MV-4-11 (cell line): Measurements from ENCODE around the gene GRK6.

Experiments used
- DNase-seq: peaks from one replicate; lab custom pipeline; 2025; lab: John Stamatoyannopoulos, UW

The GRK6 gene

DNA sequence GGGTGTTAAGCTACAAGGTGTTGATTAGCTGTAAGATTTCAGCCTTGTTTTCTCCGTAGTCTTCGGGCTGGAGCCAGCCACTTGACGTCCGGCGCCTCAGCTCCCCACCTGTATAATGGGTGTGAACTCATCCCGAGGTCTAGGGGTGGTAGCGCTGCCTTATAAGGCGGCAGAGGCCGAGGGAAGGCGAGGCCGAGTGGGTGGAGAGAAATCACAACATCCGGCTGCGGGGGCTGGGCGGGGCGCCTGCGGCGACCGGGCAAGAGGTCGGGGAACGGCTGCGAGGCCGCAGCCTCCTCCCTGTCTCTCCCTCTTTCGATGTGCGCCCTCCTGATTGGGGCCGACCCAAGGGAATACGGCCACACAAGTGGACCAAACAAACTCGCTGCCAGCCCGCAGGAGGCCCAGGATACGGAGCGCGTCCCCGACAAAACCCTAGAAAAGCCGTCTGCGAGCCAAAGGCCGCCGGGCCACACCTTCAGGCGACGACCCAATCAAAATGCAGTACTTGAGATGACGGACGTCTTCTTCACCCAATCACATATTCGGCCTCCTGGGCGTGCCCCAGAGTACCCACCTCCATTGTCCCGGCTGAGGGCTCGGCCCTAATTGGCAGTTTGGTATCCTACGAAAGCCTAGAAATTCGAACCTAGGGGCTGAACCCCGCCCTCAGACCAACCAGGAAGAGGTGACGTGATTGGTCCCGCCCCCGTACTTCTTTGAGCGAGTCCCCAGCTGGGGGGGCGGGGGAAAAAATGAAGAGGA is 493 bp upstream of the GRK6 start:
- DNase-seq, result peak; percentile 100

DNA sequence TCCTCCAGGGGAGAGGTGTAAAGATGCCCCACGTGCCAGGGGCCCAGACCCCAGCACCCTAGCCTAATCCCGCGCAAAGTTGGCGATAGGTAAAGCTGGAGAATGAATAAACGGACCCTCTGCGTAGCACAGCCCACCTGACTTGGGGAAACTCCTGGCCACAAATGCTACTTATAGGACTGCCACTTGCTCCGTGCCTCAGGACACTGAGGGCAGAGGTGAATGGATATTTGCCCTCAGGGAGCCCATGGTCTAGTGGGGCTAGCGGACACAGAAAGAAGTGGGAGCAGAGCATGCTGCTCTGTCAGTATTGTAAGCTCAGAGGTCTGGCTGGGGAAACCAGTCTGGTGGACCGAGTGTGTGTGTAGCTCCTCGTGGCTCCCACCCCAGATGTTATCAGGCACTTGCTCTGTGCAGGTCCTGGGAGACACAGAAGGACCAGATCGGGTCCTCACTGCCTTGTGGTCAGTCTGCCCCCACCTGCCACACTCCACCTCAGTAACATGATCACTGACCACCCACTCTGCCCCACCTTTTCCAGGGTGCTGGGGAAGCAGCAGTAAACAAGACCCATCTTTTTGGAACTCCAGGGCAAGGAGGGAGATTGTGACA is 841 bp downstream of the GRK6 start:
- DNase-seq, result no peak

DNA sequence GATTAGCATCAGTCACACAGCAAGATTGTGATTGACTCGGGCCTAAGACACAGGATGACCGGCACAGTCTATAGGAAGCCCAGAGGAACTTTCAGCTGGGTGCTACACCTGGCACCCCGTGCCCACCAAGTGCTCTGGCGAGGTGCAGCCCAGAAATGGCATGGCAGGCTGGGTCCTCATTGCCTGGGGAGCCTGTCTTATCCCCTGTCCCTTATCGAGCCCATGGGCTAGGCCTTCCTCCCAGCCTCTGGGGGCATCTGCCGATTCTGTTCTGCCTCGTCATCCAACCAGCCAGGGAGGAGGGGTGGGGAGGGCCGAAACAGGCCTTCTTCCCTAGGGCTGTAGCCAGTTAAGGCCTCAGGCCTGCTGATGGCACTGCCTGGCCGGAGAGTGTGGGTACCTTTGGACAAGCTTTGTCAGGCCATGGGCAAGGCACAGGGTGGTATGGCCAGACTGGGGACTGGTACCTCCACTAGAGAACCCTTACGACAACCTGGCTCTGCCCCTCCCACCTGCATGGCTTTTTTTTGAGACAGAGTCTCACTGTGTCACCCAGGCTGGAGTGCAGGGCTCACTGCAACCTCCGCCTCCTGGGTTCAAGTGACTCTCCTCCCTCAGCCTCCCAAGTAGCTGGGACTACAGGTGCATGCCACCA is 1.6 kb downstream of the GRK6 start:
- no peak for DNase-seq

DNA sequence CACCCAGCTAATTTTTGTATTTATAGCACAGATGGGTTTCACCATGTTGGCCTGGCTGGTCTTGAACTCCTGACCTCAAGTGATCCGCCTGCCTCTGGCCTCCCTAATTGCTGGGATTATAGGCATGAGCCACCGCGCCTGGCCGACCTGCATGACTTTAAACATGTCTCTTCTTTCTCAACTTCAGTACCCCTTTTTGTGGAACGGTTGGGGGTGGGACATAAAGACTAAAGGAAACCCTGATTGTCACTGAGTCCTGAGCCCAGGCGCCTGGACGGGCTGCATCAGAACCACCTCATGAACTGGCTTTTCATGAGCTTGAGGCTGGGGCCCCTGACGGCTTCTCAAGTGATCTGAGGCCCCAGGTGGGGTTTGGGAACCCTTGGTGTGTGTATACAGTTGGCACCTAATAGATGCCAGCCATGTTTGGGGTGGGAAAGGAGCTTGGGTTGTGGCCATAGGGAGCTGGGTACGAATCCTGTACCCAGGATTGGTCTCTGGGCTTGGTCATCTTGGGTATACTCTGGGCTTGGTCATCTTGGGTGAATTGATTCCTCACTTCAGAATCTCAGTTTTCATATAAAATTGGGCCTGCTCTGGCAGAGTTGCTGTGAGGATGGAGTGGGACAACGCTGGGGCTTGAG is 2.2 kb downstream of the GRK6 start:
- DNase-seq, result peak; percentile 58

DNA sequence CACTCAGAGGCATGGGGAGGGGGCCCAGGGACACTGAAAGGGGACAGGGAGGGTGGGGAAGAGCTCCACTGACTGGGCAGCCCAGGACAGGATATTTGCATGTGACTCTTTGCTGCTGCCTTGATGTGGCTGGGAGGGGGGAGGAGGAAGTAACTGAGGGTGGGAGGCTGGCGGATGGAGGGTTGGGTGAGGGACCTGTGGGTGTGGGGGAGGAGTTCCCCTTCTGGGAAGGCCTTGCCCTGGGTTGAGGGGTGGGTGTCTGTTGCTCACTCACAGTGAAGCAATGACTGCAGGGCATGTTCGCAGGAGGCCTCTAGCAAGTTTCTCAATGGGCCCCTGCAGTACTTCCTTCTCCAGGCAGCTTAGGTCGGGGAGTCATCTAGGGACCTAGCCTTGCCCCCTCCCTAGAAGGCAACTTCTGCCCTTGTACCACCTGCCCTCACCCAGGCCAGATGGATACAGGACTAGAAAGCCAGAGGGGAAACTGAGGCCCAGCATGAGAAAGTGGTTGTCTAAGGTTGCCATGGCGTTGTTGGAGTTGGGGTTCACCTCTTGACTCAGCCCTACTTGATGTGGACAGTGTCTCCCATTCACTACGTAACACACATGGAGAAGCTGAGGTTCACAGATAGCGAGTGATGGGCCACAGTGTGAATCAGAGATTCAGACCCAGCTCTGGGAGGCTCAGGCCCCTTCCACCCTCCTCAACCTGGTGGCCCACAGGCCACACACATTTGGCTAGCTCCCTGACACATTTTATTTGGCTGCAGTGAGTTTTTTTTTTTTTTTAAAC is 3.0 kb downstream of the GRK6 start:
- peak; percentile 97 for DNase-seq

DNA sequence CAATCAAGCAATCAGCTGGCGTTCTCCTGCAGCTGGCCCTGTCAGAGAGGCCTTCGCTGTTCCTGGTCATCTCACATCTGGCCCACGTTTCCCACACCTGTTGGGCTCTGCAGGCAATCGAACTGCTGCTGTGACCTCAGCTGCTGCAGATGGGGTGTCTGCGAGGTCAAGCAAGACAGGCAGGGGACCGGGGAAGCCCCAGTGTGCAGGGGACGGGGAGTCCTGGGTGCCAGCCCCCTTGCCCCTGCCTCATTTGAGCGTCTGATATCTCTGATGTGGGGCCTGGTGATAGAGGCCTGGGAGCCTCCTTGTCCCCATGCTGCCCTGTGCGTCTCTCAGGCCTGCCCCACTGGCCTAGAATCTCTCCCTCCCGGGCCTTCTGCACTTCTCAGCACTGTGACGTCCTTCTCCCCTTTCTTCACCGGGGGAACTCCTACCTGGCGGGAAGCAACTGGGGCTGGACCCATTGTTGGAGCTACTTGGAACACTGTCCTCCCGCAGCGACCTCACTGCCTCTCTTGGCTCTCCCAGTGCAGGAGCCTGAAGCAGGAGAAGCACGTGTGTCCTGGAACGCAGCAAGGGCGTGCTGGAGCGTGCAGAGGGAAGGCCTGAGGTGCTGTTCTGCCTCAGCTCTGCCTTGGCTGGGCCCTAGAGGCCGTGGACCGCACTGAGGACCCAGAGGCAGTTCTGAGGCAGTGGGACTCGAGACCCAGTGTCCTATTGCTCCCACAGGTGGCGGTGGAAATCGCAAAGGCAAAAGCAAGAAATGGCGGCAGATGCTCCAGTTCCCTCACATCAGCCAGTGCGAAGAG is 3.9 kb downstream of the GRK6 start:
- no peak for DNase-seq

DNA sequence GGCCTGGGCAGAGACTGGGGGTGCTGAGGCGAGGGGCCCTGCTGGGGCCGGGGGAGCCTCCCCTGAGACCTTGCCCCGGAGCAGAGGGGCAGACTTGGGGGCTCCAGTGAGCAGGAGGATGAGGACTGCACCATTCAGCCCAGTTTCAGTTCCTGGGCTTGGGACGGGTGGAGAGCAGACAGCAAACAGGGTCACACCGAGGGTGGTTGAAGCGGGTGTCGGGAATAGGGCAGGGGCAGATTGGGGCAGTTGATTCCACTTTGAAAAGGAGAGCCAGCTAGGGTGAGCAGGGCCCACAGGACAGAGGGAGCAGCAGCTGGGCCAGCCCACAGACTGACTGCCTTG is 4.5 kb downstream of the GRK6 start:
- DNase-seq, result peak; percentile 37

DNA sequence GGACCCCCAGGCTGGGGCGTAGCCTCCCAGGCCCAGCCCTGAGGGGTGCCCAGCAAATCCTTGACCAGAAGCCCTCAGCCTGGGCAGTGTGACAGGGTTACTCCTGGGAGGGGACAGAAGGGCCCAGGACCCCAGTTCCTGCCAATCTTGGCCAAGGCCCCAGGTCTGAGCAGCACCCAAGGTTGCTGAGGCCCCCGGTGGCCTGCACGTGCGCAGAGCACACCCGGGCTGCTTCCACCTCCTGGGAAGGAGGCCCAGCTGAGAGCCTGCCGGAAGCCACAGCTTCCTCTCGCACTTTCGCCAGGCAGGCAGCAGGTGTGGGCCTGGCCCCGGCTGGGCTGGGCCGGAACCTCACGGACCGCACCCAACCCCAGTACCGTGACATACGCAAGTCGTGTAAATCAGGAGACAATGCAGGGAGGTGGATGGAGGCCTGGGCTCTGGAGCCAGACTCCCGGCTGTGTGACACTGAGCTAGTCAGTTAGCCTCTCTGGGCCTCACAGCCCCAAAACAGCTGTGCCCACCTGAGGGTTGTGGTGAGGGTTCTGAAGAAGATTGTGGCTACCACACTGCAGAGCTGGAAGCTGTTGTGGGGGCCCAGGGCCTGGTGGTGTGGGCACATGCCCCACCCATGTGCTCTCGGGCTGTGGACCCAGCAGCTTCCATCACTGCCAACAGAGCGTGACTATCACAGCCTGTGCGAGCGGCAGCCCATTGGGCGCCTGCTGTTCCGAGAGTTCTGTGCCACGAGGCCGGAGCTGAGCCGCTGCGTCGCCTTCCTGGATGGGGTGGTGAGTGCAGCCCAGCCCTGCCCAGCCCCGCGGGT is 5.1 kb downstream of the GRK6 start:
- peak; percentile 71 for DNase-seq

DNA sequence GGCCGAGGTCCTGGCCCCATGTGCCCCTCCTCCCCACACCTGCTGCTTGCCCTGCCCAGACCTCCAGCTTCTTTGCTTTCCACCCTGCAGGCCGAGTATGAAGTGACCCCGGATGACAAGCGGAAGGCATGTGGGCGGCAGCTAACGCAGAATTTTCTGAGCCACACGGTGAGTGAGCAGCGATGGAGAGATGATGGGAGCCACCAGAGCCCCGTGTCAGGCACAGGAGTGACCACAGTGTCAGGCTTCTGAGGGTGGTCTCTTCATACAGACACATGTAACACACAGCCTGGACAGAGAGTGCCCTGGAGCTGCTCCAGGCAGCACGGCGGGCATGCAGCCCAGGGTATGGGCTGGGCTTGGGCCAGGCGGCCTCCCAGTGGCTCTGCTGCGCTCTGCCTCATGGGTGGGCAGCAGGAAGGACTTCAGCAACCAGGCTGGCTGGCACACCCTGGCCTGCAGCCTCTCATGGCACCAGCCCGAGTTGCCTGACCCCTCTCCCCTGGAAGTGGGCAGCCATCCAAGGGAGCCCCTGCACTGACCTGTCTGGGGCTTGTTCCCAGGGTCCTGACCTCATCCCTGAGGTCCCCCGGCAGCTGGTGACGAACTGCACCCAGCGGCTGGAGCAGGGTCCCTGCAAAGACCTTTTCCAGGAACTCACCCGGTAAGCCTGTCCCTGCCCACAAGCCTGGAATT is 5.8 kb downstream of the GRK6 start:
- no peak for DNase-seq

DNA sequence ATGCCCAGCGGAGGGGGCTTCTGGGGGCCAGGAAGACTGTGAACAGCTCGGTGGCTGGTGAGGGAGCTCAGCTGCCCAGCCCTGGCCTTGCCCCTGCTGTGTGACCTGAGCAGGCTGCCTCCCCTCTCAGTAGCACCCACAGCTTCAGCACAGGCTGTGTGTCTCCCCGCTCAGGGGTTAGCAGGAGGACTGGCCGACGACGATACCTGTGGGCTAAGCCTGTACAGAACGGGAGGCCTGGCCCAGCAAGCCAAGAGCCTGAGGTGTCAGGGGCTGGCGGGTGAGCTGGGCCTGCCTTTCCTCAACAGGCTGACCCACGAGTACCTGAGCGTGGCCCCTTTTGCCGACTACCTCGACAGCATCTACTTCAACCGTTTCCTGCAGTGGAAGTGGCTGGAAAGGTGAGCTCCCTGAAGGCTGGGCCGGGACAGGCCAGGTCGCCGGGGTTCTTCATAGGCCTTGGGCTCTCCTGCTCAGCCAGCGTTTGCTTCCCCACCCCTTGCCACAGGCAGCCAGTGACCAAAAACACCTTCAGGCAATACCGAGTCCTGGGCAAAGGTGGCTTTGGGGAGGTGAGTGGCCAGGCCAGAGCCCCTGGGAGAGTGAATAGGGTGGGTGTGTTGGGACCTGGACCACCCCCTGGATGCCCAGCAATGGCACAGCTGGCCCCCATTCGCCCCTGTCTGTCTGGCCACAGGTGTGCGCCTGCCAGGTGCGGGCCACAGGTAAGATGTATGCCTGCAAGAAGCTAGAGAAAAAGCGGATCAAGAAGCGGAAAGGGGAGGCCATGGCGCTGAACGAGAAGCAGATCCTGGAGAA is 6.6 kb downstream of the GRK6 start:
- DNase-seq, result no peak

DNA sequence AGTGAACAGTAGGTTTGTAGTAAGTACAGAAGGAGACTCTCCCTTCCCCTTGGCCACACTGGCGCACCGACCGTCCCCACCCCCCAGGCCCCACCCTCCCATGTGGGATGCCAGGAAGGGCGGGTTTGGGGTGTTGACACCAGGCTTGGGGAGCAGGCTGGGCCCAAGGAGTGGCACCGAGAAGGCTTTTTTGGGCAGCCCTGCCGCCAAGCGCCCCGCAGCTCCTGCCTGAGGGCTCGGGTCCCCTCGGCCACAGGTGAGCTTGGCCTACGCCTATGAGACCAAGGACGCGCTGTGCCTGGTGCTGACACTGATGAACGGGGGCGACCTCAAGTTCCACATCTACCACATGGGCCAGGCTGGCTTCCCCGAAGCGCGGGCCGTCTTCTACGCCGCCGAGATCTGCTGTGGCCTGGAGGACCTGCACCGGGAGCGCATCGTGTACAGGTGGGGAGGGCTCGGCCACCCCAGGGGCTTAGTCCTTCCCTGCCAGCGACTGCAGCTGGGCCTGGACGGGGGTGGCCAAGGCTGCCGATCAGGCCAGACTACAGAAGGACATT is 7.3 kb downstream of the GRK6 start:
- no peak for DNase-seq

DNA sequence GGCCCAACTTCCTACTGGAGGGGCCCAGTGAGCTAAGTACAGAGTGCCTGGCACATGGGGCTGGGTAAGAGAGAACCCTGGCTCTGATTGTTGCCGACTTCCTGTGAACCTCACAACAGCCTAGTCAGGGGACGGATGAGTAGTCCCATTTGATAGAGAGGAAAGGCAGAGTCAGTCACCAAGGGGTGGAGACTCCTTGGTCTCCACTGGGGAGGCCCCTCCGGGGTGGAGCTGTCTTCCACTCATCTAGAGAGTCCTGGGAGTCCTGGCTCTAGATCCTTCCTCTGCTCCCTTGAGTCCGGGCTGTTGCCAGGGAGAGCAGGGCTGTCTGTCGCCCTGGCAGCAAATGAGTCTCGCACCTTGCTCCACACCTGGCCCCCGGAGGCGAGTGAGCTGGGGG is 8.0 kb downstream of the GRK6 start:
- DNase-seq, result no peak

DNA sequence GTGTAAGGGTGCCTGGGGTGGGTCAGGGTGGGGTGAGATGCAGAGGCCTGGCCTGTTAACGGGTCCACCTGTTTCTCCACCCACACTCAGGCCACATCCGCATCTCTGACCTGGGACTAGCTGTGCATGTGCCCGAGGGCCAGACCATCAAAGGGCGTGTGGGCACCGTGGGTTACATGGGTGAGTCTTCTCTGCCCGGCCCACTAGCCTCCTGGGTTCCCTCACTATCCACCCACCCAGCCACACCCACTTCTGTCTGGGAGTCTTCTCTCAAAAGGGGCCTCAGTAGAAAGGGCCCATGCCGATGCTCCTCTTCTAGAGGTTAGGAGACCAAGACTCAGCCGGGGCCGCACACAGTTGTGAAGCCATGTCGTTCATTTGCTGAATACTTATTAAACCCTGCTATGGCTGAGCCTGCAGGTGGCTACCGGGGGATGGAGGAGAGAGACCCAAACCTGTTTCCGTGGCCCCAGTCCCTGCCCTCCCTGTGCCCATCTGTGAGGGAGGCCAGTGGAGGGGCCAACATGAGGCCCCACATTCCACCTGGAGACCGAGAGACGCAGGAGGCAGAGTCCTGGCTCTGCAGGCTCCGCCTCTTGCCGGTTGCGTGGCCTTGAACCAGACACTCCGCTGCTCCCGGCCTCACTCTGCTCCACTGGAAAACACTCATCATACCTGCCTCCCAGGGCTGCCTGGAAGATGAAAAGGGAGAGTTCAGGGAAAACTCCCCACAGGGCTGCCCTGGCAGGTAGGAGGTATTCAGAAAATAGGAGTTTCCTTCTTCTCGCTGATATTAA is 8.7 kb downstream of the GRK6 start:
- DNase-seq, result no peak

DNA sequence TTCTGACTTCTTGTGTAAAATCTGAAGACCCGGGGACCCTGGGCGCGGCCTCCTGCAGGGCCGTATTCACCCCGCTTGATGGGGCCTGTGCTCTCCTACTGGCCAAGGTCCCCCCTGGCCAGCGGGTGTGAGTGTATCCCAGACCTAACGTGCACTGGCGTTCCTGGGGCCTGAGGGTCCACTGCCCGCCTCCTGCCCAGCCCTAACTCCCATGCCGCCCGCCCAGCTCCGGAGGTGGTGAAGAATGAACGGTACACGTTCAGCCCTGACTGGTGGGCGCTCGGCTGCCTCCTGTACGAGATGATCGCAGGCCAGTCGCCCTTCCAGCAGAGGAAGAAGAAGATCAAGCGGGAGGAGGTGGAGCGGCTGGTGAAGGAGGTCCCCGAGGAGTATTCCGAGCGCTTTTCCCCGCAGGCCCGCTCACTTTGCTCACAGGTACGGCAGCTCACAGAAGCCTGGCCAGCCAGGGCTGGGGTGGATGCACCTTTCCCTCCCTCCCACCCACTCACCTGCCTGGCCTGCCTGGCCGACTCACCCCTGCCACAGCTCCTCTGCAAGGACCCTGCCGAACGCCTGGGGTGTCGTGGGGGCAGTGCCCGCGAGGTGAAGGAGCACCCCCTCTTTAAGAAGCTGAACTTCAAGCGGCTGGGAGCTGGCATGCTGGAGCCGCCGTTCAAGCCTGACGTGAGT is 9.5 kb downstream of the GRK6 start:
- no peak for DNase-seq

DNA sequence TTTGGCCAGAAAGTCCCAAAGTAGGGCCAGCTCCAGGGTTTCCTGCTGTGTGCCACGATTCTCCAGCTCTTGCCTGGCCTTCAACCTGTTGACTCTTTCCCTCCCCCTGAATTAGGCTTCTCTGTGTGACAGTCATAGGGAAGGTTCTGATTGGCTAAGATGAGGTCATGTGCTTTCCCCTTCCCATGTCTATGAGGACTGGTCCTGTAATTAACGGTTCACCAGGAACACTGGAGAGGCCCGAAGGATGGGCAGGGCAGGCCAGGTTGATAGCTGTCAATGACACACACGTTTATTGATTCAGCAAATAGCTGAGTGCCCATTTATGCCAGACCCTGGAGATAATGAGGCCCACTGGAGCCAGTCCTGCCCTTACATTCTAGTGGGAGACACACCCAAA is 11.1 kb downstream of the GRK6 start:
- DNase-seq, result no peak

DNA sequence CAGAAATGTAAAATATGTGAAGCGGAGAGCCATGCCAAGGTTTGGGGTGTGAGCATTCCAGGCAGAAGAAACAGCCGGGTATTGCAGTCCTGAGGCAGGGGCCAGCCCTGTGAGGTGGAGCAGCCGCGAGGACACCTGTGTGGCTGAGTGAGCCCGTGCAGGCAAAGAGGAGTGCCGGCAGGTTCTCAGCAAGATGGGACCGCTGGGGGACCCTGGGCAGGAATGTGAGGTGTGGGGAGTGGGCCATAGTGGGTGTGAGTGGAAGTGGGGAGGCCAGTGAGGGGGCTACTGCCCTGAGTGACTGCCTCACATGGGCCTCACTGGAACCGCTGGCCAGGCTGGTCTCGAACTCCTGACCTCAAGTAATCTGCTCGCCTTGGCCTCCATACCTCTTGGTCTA is 12.0 kb downstream of the GRK6 start:
- no peak for DNase-seq

DNA sequence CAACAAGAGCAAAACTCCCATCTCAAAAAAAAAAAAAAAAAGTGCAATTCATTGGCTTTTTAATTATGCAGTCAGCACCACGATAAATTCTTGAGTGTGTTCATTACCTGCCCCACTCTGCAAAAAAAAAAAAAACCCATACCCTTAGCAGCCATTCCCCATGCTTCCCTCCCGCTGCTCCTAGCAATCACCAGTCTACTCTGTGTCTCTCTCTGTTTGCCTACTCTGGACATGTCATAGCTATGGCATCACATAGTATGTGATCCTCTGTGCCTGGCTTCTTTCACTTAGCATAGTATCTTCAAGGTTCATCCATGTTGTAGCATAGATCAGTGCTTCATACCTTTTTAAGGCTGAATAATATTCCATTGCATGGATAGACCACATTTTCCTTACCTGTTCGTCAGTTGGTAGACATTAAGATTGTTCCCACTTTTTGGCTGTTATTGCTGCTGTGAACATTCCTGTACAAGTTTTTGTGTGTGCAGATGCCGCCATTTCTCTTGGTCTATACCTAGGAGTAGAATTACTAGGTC is 13.1 kb downstream of the GRK6 start:
- no peak for DNase-seq
